ENCODE data around the gene RIPK3.

RIPK3 gene

DNA sequence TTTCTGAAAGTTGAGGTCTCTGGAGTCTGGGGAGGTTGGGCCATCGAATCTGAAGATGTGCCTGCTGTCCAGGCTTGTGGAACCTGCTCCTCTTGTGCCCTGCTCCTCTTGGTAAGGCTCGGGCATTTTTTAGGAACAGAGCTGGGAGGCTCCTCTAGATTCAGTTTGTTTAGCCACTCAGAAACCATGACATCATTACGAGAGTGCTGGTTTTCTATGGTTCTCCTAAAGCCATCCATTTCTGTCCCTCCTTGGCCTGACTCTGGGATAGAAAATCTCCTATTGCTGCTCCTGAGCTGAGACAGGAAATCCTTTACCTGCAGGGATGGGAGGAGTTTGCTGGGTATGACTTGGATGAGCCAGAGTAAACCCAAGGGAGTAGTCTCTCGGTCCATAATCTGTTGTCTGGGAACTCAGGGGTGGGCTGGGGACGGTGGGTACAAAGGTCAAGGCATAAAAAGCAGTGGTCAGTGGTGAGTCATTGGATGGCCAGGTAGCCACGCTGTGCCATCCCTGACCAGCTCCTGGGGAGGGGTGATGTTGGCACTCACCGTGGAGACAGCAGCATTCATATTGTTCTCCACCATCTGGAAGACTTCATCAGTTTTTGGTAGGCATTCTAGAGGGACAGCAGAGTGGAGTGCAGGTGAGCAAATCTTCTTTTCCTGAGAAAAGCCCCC, 2.5 kb downstream of the RIPK3 start:
- Histone ChIP-seq H3K36me3 (ENCODE audit: insufficient read depth, low read length) (no peaks in the 10 kb centered on the region), H4K20me1 (ENCODE audit: insufficient read depth, low read length) (peaks cover 11% of the 10 kb centered on the region), H3K4me3 (ENCODE audit: low read depth in 1 of 2, low read length in 2 of 2) (no peak overlapping the region), H3K27ac (ENCODE audit: low read length) (no peak overlapping the region), H3K27me3 (ENCODE audit: insufficient read depth, low read length, poor library complexity) (peaks cover 29% of the 10 kb centered on the region), H3K4me1 (ENCODE audit: insufficient read depth, low read length) (peaks cover 11% of the 10 kb centered on the region), H3K4me2 (ENCODE audit: insufficient read depth, low read length) (no peak overlapping the region), H2AFZ (ENCODE audit: low read depth, low read length) (no peak overlapping the region), H3K79me2 (ENCODE audit: insufficient read depth, low read length) (no peaks in the 10 kb centered on the region), H3K9ac (ENCODE audit: low read depth, low read length) (no peak overlapping the region), H3K9me3 (ENCODE audit: insufficient read depth, low read length, severe bottlenecking) (no peaks in the 10 kb centered on the region)
- DNase-seq (no peak), ATAC-seq (ENCODE audit: insufficient read depth, low read depth) (no peak)
- TF ChIP-seq EZH2 (IDR thresholded peaks at IDR 0.05; ENCODE audit: borderline replicate concordance, low read depth, low read length, severe bottlenecking) (no peak), CTCF (IDR thresholded peaks at IDR 0.05; ENCODE audit: borderline replicate concordance, extremely low read depth, low read length, poor library complexity, severe bottlenecking) (no peak)

- peaks cover 19% of the 10 kb centered on the region for H3K4me1 ChIP-seq (ENCODE audit: insufficient read depth, low read length)
- no peaks in the 10 kb centered on the region for H3K79me2 ChIP-seq (ENCODE audit: insufficient read depth, low read length)
- H3K27ac ChIP-seq (ENCODE audit: low read length), result no peak overlapping the region
- ATAC-seq (ENCODE audit: insufficient read depth, low read depth) (no peak), DNase-seq (no peak)
- H4K20me1 ChIP-seq (ENCODE audit: insufficient read depth, low read length), result peaks cover 13% of the 10 kb centered on the region
- H2AFZ ChIP-seq (ENCODE audit: low read depth, low read length), result no peak overlapping the region
- no peak overlapping the region for H3K9ac ChIP-seq (ENCODE audit: low read depth, low read length)
- no peak overlapping the region for H3K4me3 ChIP-seq (ENCODE audit: low read depth in 1 of 2, low read length in 2 of 2)
- no peak for TF ChIP-seq CTCF (IDR thresholded peaks at IDR 0.05; ENCODE audit: borderline replicate concordance, extremely low read depth, low read length, poor library complexity, severe bottlenecking)
- H3K4me2 ChIP-seq (ENCODE audit: insufficient read depth, low read length), result no peak overlapping the region
- no peaks in the 10 kb centered on the region for H3K36me3 ChIP-seq (ENCODE audit: insufficient read depth, low read length)
- H3K9me3 ChIP-seq (ENCODE audit: insufficient read depth, low read length, severe bottlenecking), result no peaks in the 10 kb centered on the region
- peaks cover 19% of the 10 kb centered on the region for H3K27me3 ChIP-seq (ENCODE audit: insufficient read depth, low read length, poor library complexity)
Measured at GRCh38 chr14:24335461-24336171, 4.2 kb downstream of the RIPK3 start.

DNA sequence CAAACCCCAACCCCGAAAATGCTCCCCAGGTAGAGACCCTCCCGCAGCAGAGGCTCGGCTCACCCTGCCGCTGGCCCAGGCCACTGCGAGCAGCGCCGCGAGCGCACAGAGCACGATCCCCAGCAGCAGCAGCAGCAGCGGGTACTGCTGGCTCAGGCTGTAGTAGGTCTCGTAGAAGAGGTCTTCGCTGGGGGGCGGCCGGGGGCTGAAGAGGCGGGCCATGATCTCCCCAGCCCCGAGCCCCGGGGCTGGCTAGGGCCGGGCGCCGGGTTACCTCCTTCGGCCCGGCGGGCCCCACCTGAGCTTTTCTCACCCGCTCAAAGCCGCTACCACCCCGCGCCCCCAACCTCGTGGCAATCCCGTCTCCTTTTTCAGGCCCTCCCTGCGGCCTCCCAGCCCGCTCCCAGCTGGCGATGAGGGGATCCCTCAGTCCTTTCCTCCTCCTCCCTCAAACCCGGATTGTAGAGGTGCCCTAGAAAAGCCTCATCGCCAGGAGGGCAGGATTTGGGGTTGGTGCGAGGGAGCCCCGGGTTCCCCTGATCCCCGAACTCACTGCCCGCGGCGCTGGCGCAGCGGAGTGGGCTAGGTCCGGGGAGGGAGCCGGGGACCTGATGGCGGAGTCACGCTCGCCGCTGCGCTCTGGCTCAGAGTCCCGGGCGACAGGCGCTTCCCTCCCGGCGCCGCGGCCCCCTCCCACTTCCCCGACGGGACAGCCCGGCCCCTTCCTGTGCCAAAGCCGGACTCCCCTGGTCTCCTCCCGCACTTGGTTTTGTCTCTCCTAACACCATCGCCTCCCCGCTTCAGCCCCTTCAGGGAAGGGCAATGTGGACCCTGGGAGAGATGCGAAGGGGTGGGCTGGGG, 5.1 kb downstream of the RIPK3 start, which contains the start of gene ADCY4:
TSS of gene ADCY4 (minus strand) at position 641 of the 861 bp plus-strand sequence. CDS start at position 222, 419 bp downstream.
- DNase-seq (no peak), ATAC-seq (ENCODE audit: insufficient read depth, low read depth) (no peak)
- Histone ChIP-seq H3K4me2 (ENCODE audit: insufficient read depth, low read length) (peak within 1 kb of the TSS; percentile 57), H2AFZ (ENCODE audit: low read depth, low read length) (peak within 1 kb of the TSS; percentile 62; the same call in 1 of the 2 replicates), H3K27me3 (ENCODE audit: insufficient read depth, low read length, poor library complexity) (peaks cover 10% of the 10 kb centered on the region), H3K27ac (ENCODE audit: low read length) (no peak within 1 kb of the TSS), H4K20me1 (ENCODE audit: insufficient read depth, low read length) (peaks cover 22% of the 10 kb centered on the region), H3K9me3 (ENCODE audit: insufficient read depth, low read length, severe bottlenecking) (no peaks in the 10 kb centered on the region), H3K4me3 (ENCODE audit: low read depth in 1 of 2, low read length in 2 of 2) (peak within 1 kb of the TSS in 1 of 2 experiments; percentile 39; a peak in 2 of 4 replicates), H3K9ac (ENCODE audit: low read depth, low read length) (peak within 1 kb of the TSS; percentile 23; the same call in 1 of the 2 replicates), H3K36me3 (ENCODE audit: insufficient read depth, low read length) (no peaks in the 10 kb centered on the region), H3K4me1 (ENCODE audit: insufficient read depth, low read length) (peaks cover 19% of the 10 kb centered on the region), H3K79me2 (ENCODE audit: insufficient read depth, low read length) (no peaks in the 10 kb centered on the region)
- TF ChIP-seq EZH2 (IDR thresholded peaks at IDR 0.05; ENCODE audit: borderline replicate concordance, low read depth, low read length, severe bottlenecking), result no peak
- no peak for TF ChIP-seq CTCF (IDR thresholded peaks at IDR 0.05; ENCODE audit: borderline replicate concordance, extremely low read depth, low read length, poor library complexity, severe bottlenecking)

Measured in DND-41 (cell line).